Stomach (tissue), 4 donors: ENCODE results near the gene CCL17.

Experiments used
- EP300 ChIP-seq: sonication (generic); formaldehyde crosslinking; IDR thresholded peaks from one replicate; pipeline ENCODE4 v1.6.1; 2017; ENCODE audit warnings: antibody characterized with exemption
- POLR2A ChIP-seq, 4 donors: fragments of 450-650 bp; IDR thresholded peaks; one replicate each; pipeline ENCODE4 v1.6.1; 2016; ENCODE audit warnings: antibody characterized with exemption in 4 of 4, control low read depth in 2 of 4, mild to moderate bottlenecking in 1 of 4, moderate library complexity in 1 of 4
- TF ChIP-seq, protein P1 (sequence below), 7 experiments: fragments of 450-650 bp in 4 of 7; fragments of 200-600 bp in 3 of 7; sonication (generic) in 3 of 7; IDR thresholded peaks; one replicate each; pipeline ENCODE4 v1.5.1; 2016 to 2019; ENCODE audit warnings: antibody characterized with exemption in 7 of 7, control low read depth in 2 of 7, mild to moderate bottlenecking in 1 of 7

DNA sequence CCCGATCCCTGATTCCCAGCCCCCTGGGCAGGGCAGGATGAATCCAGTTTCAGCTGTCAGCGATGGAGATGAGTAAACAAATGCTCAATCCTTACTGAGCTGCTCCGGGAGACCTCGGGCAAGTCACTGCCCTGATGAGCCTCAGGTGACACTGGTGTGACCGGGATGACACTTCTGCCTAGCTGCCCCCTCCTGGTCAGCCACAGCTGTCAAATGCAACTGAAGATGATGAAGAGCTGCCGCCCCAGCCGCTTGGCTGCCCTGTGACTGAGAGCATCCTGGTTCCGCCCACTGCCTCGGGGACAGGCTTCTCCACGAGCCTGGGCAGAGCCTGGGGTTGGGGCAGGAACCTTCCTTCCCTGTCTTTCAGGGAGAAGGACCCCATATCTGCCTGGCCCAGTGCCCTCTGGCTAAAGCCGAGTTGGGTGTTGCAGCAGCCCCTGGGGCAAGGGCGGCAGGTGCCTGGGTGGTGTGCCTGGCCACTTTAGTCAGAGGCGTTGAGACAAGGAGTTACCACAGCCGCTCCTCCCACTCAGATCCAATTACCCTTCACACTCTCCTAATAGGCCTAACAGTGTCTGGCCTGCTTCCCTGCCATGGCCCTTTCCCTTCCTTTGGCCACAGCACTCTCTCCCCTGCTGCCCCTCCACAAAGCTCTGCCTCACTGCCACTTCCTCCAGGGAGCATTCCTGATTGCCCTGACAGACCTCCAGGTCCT is 5.5 kb downstream of the CCL17 start:
- TF ChIP-seq POLR2A (IDR thresholded peaks at IDR 0.05) (no peak), EP300 (no peak)
- TF ChIP-seq, protein P1, sequence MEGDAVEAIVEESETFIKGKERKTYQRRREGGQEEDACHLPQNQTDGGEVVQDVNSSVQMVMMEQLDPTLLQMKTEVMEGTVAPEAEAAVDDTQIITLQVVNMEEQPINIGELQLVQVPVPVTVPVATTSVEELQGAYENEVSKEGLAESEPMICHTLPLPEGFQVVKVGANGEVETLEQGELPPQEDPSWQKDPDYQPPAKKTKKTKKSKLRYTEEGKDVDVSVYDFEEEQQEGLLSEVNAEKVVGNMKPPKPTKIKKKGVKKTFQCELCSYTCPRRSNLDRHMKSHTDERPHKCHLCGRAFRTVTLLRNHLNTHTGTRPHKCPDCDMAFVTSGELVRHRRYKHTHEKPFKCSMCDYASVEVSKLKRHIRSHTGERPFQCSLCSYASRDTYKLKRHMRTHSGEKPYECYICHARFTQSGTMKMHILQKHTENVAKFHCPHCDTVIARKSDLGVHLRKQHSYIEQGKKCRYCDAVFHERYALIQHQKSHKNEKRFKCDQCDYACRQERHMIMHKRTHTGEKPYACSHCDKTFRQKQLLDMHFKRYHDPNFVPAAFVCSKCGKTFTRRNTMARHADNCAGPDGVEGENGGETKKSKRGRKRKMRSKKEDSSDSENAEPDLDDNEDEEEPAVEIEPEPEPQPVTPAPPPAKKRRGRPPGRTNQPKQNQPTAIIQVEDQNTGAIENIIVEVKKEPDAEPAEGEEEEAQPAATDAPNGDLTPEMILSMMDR (IDR thresholded peaks at IDR 0.05): no peak
